ENCODE results near the gene LARGE1.
"Not testable (repeated sequence)": the region's sequence is repeated elsewhere in the genome, so short reads cannot be mapped to it uniquely, and the experiment has no call there.

Gene LARGE1

GRCh38 chr22:33386270-33386669 lies 534.0 kb downstream of the LARGE1 start:
- DNase-seq: no peak

DNA sequence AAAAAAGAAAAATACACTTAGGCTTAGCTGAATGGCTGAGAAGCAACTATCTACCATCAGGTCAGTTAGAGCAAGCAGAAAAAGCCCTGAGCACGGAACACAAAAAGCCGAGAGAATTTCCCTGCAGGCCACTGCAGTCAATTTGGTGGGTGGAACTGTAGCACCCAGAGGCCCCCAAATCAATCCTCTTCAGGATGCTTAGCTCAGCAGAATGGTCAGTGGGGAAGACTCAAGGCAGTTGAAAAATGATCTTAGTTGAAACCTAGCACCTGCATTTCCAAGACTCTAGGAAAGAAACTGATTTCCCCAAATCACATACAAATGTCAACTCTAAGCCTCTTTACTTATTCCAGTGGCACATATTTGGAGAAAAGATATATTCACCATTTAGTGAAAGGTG lies 534.7 kb downstream of the LARGE1 start:
- DNase-seq: no peak

DNA sequence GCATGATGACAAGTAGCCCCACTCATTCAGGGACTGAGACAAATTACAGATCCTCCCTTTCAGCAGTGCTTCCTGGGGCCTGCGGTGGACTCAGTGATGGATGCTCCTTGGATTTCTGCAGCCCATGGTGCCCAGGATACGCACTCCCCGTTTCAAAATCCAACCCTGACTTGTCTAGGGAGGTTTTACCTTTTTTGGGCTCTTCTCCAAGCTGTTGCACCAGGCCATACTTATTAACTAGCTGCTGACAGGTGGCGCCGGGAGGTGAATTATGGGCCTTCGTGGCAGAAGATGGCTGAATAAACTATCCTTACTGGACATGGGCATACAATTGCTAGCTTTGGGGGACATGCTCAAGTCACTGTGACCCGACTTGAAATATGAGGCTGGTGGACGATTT lies 537.8 kb downstream of the LARGE1 start:
- no peak for DNase-seq

- no peak for DNase-seq
These were observed 538.5 kb downstream of the LARGE1 start for GRCh38 chr22:33381531-33382406.

GRCh38 chr22:33380789-33381530 lies 539.3 kb downstream of the LARGE1 start:
- no peak for DNase-seq

DNA sequence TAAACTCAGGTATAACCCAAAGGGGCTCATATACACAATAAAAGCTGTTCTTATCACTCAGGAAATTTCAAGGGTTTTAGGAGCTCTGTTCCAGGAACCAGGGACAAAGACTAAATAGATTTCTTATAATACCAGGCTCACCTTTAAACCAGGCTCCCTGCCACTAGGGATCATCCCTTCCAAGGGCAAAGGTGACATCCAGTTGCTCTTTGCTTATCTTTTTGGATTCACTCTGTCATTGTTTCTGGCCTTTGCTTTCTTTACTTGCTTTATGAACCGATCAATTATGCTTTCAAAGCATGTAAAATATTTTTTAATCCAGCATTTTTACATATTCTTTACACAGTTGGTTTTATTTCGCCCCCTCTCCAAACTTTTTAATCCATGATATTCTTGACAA lies 540.4 kb downstream of the LARGE1 start:
- DNase-seq: no peak

DNA sequence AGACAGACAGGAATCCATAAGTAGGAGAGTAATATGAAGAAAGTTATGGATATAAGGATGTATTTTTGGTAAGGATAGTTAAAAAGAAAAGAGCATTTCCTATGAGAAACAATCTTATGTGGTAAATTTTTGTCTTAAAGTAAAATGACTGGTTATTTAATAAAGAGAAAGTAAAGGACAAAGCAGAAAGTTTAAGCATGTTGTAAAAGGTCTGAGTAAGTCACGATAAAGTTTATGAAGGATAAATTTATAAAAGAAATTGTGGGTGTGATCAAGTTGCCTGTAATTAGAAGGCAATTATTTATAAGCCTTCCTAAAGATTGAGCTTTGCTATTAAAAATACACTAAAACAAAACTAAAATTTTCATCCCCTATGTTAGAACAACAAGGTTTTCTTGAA lies 547.4 kb downstream of the LARGE1 start:
- no peak for DNase-seq

GRCh38 chr22:33363256-33363655 lies 557.0 kb downstream of the LARGE1 start:
- not testable (repeated sequence) for DNase-seq

DNA sequence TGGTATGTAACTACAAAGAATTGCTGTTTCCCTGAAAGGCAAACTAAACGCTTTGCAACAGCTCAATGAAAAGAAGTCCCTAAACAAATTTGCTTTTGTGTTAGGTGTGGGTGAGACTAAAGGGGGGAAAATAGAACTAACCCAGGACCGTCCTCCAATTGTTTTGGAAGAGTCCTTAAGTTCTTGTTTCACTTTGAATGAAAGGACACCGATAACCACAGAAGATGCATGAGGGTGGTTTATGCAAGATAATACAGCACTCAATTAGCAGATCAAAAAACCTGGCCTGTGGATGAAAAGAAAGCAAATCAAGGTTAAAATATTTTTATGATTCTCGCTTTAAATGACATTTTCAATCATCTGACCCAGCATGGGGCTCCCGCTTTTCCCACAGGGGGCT lies 557.6 kb downstream of the LARGE1 start:
- no peak for DNase-seq

- DNase-seq: no peak
These were observed 558.7 kb downstream of the LARGE1 start for GRCh38 chr22:33361581-33361980.

- no peak for DNase-seq
These were observed 562.3 kb downstream of the LARGE1 start for GRCh38 chr22:33357981-33358399.

GRCh38 chr22:33354928-33355327 lies 565.3 kb downstream of the LARGE1 start:
- no peak for DNase-seq

DNA sequence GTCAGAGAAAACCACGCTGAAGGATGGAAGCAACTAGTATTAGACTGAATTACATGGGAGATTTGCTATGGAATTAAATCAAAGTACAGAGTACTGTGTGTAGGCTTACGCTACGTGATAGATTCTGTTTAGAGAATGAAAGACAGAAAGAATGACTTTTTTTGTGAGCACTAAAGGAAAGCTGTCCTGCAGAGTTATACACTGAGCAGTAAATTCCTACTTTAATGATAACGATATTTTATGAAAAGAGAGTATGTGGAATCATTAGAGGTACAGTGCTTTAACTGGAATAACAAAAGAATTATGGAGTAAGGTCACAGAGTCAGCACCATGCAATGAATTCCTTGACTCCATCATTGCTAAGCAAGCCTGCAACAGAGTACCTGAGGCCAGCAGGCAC lies 566.8 kb downstream of the LARGE1 start:
- DNase-seq: no peak

GRCh38 chr22:33352768-33353167 lies 567.5 kb downstream of the LARGE1 start:
- DNase-seq: no peak

- no peak for DNase-seq
These were observed 569.3 kb downstream of the LARGE1 start for GRCh38 chr22:33350961-33351360.

GRCh38 chr22:33350491-33350890 lies 569.8 kb downstream of the LARGE1 start:
- no peak for DNase-seq

DNA sequence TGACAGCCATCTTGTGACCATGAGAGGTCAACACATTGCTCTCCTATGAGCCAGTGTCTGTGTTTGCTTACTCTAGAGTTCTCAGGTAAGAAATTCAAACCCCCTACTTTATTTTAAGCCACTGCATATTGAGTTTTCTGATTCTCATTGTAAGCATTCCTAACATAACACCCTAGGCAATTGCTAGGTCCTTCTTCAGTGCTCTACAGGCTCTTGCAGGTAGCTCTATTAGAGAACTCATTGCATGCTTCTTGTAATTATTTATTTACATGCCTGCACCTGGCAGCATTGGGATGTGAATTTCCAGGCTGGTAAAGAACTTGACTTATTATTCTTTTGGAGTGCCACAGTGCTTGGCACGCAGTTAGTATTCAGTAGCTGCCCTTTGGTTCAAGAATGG lies 573.3 kb downstream of the LARGE1 start:
- DNase-seq: no peak

DNA sequence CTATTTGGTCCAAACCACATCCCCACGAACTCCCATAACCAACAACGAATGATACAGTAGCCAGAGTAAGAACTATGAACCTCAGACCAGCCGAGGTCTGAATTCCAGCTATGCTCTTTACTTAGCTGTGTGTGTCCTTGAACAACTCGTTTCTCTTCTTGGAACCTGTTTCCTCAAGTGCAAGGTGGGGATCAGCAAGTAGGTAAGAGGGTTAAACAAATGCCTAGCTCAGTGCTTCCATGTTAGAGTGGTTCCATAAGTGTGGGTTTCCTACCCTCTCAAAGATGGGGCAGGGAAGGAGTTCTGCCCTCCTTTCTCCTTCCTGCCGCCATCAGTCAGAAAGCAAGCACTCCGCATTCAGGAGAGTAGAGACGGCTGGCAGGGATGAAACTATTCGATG lies 578.7 kb downstream of the LARGE1 start:
- DNase-seq: no peak

GRCh38 chr22:33337524-33337923 lies 582.8 kb downstream of the LARGE1 start:
- DNase-seq: no peak

- no peak for DNase-seq
These were observed 584.5 kb downstream of the LARGE1 start for GRCh38 chr22:33335611-33336279.

DNA sequence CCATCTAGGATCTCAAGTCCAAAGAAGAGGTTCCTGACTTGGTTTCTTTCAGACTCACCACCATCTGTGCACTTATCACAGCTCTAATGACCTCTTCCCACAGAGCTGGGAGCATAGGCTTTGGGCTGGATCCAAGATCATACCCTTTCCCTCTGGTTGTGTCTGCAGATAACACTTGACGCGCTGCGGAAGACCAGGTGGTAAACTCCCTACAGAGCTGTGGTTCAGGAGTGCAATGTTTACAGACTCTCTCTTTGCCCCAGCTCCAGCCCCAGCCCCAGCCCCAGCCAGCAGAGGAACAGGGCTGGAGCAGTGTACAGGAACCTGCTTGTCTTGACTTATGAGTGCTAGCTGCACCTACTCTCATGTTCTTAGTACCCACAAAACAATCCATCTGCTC lies 587.7 kb downstream of the LARGE1 start:
- DNase-seq: no peak

DNA sequence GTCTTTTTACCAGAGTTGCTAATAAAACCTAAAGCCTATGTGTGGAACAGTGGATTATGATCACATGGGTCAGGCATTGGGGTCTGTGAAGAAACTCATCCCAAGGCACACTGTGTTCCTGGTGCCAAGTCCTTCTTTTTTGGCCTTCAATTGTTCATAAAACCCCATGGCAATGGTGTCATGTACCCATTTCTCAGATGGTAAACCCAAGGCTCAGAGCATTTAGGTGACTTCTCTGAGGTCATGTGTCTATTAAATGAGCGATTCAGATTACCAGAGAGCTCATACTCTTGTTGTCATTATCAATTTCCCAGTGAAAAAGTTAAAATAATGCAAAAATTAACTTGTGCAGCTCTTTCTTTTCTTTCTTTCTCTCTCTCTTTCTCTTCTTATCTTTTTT lies 589.3 kb downstream of the LARGE1 start:
- DNase-seq: no peak

- DNase-seq: no peak
These were observed 589.7 kb downstream of the LARGE1 start for GRCh38 chr22:33330534-33330933.

GRCh38 chr22:33329398-33329797 lies 590.9 kb downstream of the LARGE1 start:
- no peak for DNase-seq
